Tibial nerve (tissue), 4 donors: Measurements from ENCODE around the gene FGFR3. TPM values are rescaled to one million over a fixed set of nuclear protein-coding genes. Genes with fewer than 3 reads are reported as not detected.

Experiments used
- DNase-seq, 2 donors: peaks; one replicate each; pipeline ENCODE4 v3.0.0-alpha.2; 2019; ENCODE audit warnings: low spot score in 2 of 2
- H3K27ac ChIP-seq, 4 donors: fragments of 200-600 bp; sonication (generic) in 3 of 4; one replicate each; pipeline ENCODE4 v1.5.1; 2017 to 2019; ENCODE audit warnings: mild to moderate bottlenecking in 1 of 4
- H3K27me3 ChIP-seq, 2 donors: fragments of 200-600 bp; sonication (generic) in 1 of 2; one replicate each; pipeline versions ENCODE4 v1.5.1 to v1.6.0; 2017 to 2019
- H3K36me3 ChIP-seq, 3 donors: fragments of 200-600 bp; sonication (generic); one replicate each; pipeline ENCODE4 v1.5.1; 2018 to 2019
- H3K4me1 ChIP-seq, 4 donors: fragments of 200-600 bp; sonication (generic) in 3 of 4; one replicate each; pipeline ENCODE4 v1.5.1; 2017 to 2019
- H3K4me3 ChIP-seq, 4 donors: fragments of 200-600 bp; sonication (generic) in 3 of 4; one replicate each; pipeline ENCODE4 v1.5.1; 2017 to 2019; ENCODE audit warnings: mild to moderate bottlenecking in 1 of 4, moderate library complexity in 1 of 4
- H3K9me3 ChIP-seq, 4 donors: fragments of 200-600 bp; sonication (generic) in 3 of 4; one replicate each; pipeline ENCODE4 v1.5.1; 2017 to 2019
- EP300 ChIP-seq, 2 donors: sonication (generic); formaldehyde crosslinking; IDR thresholded peaks; one replicate each; pipeline ENCODE4 v1.6.1; 2017; ENCODE audit warnings: antibody characterized with exemption in 2 of 2, mild to moderate bottlenecking in 1 of 2
- POLR2A ChIP-seq, 2 donors: fragments of 450-650 bp; IDR thresholded peaks; one replicate each; pipeline ENCODE4 v1.6.1; 2017; ENCODE audit warnings: antibody characterized with exemption in 2 of 2, mild to moderate bottlenecking in 2 of 2, moderate library complexity in 2 of 2
- WGBS, 2 donors: methylation state at CpG; one replicate each; pipeline ENCODE4 v1.1.5; 2018; 5-methylcytosine and 5-hydroxymethylcytosine counted together
- total RNA-seq, 4 donors: library from RNA; depleted of rRNA; stranded (reverse); fragments of >200 nt; gene quantifications; one replicate each; pipeline ENCODE4 v1.1.0, GENCODE V29; 2016
- TF ChIP-seq, protein P1 (sequence below), 5 experiments: fragments of 200-600 bp in 3 of 5; fragments of 450-650 bp in 2 of 5; sonication (generic) in 3 of 5; IDR thresholded peaks; one replicate each; pipeline ENCODE4 v1.5.1; 2016 to 2019; ENCODE audit warnings: antibody characterized with exemption in 5 of 5, mild to moderate bottlenecking in 3 of 5, moderate library complexity in 2 of 5

FGFR3 gene
- total RNA-seq, 4 donors from 2014 or later, result 2.7 to 11.2 (median 5.1) TPM

DNA sequence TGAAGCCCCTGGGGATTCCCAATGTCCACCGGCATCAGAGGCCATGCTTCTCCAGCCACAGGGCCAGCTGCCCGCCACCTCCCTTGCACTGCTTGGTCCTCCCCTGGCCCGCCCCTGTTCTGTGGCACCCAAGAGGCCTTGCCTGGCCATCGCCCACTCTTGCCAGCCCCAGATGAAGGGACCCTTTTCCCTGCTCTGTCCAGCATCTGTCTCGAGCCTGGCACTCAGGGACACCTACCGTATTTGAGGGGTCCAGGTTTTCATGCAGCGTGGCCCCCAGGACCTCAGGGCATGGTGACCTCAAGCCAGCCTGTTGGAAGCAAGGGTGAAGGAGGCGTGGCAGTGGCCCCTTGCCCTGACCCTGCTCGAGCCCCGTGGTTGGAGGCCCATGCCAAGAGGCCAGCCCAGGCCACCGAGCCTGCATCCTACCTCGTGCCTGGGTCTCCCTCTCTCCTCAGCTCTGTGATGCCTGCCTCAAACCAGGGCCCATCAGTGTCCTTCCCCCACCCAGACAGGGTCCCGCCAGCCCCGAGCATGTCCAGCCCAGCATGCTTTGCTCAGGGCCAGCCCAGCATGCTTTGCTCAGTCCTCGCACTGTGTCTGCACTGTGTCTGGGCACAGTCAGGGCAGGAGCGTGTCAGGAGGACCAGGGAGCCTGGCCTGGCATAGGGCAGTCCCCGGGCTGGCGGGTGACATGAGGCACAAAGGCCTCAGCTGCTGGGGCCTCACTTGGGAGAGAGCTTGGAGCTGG, 14.3 kb upstream of the FGFR3 start:
- H3K27me3 ChIP-seq, result peaks cover 0 to 28% of the 10 kb centered on the region in 2 donors
- TF ChIP-seq, protein P1, sequence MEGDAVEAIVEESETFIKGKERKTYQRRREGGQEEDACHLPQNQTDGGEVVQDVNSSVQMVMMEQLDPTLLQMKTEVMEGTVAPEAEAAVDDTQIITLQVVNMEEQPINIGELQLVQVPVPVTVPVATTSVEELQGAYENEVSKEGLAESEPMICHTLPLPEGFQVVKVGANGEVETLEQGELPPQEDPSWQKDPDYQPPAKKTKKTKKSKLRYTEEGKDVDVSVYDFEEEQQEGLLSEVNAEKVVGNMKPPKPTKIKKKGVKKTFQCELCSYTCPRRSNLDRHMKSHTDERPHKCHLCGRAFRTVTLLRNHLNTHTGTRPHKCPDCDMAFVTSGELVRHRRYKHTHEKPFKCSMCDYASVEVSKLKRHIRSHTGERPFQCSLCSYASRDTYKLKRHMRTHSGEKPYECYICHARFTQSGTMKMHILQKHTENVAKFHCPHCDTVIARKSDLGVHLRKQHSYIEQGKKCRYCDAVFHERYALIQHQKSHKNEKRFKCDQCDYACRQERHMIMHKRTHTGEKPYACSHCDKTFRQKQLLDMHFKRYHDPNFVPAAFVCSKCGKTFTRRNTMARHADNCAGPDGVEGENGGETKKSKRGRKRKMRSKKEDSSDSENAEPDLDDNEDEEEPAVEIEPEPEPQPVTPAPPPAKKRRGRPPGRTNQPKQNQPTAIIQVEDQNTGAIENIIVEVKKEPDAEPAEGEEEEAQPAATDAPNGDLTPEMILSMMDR (IDR thresholded peaks at IDR 0.05), result no peak
- no peak for TF ChIP-seq EP300 (IDR thresholded peaks at IDR 0.05)
- no peak for DNase-seq
- peak overlapping the region in 2 of 4 donors; percentile 21 to 64 for H3K27ac ChIP-seq
- H3K9me3 ChIP-seq, result no peaks in the 10 kb centered on the region
- WGBS, 2 donors, result 62 to 67% methylated on average over 13 to 17 of the region's 18 CpGs
- peaks cover 0 to 19% (median 0%) of the 10 kb centered on the region in 4 donors for H3K4me1 ChIP-seq
- no peaks in the 10 kb centered on the region for H3K36me3 ChIP-seq
- no peak overlapping the region for H3K4me3 ChIP-seq

DNA sequence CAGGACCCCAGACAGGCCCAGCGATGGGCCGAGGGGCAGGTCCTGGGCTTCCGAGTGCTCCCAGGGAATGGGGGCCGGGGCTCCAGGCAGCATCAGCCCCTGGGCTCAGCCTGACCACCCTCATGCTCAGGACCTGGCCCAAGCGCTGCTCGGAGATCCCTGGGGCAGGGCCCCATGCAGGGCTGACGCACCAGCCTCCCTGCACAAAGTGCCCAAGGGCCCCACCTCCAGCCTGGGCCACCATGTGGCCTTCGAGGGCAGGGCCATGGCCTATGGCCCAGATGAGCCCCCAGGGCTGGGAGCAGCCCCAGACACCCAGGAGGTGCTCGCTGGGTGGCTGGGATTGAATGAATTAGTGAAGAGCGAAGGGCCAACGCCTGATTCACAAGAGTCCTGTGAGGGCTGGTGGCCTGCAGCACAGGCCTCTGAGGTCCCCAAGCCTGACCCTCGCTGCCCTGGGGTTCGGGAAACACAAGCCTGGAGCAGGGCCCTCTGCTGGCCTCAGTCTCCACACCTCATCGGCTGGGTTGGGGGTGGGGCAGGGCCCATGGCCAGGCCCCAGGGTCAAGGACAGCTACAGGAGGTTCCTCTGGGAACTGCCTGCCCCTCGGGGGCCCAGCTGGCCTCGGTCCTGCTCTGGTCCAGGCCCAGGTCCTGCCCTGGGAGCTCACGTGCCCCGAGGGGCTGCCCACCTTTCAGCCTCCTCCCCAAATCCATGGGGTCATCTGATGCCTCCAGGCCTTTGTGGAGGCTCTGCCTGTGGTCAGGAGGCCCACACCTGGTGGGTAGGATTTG, 13.3 kb upstream of the FGFR3 start:
- TF ChIP-seq, protein P1 (IDR thresholded peaks at IDR 0.05), result no peak
- TF ChIP-seq POLR2A (IDR thresholded peaks at IDR 0.05) (no peak), EP300 (IDR thresholded peaks at IDR 0.05) (no peak)
- no peak for DNase-seq
- no peaks in the 10 kb centered on the region for H3K9me3 ChIP-seq
- peaks cover 0 to 22% (median 0%) of the 10 kb centered on the region in 4 donors for H3K4me1 ChIP-seq
- peaks cover 0 to 21% of the 10 kb centered on the region in 2 donors for H3K27me3 ChIP-seq
- H3K4me3 ChIP-seq, result no peak overlapping the region
- no peak overlapping the region for H3K27ac ChIP-seq
- no peaks in the 10 kb centered on the region for H3K36me3 ChIP-seq
- 63 to 90% methylated on average over 3 to 12 of the region's 18 CpGs for WGBS, 2 donors

DNA sequence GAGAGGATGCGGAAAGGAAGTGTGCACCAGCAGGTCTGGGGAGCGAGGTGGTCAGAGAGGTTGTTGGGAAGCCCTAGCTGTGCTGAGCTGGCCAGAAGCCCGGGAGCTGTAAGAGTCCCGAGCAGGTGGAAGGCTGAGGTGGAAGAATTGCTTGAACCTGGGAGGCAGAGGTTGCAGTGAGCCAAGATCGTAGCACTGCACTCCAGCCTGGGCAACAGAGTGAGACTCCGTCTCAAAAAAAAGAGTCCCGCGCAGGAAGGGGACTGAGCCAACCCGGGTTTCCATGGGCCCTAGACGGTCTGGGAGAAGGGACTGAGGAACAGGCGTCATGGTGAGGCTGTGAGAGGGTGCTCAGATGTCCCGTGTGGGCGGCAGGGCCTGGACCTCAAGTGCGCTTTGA, 12.7 kb upstream of the FGFR3 start:
- no peak for DNase-seq
- TF ChIP-seq, protein P1 (IDR thresholded peaks at IDR 0.05), result no peak
- TF ChIP-seq POLR2A (IDR thresholded peaks at IDR 0.05), result no peak
- no peak for TF ChIP-seq EP300 (IDR thresholded peaks at IDR 0.05)
- WGBS, 2 donors, result 82 to 86% methylated on average over 14 of the region's 14 CpGs

DNA sequence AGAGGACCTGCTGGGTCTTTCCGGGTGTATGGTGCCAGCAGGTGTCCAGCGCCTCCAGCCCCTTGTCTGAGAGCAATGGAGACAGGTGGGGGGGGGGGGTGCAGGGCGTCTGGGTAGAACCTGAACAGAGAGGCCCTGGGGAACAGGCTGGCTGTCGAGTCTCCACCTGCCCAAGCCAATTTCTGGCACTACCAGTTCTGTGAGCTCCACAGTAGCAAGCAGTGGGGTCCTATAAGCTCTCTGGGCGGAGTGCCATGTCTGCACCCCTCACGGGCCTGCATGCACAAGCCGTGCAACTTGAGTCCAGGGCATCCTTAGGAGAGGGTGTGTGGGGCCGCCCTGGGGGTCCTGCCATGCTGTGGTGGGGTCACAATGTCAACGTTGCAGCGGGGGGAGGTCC, 10.1 kb upstream of the FGFR3 start:
- Histone ChIP-seq H3K9me3 (no peaks in the 10 kb centered on the region), H3K27ac (no peak overlapping the region), H3K4me3 (no peak overlapping the region), H3K36me3 (no peaks in the 10 kb centered on the region), H3K27me3 (peaks cover 0 to 3% of the 10 kb centered on the region in 2 donors), H3K4me1 (peaks cover 0 to 30% (median 0%) of the 10 kb centered on the region in 4 donors)
- 72 to 84% methylated on average over 8 to 9 of the region's 10 CpGs for WGBS, 2 donors
- TF ChIP-seq, protein P1 (IDR thresholded peaks at IDR 0.05), result no peak
- TF ChIP-seq EP300 (IDR thresholded peaks at IDR 0.05) (no peak), POLR2A (IDR thresholded peaks at IDR 0.05) (no peak)
- DNase-seq, result no peak

More for the DNA sequence above, 12.7 kb upstream of the FGFR3 start:
- Histone ChIP-seq H3K27me3 (peaks cover 0 to 20% of the 10 kb centered on the region in 2 donors), H3K4me1 (peaks cover 0 to 29% (median 0%) of the 10 kb centered on the region in 4 donors), H3K9me3 (no peaks in the 10 kb centered on the region), H3K36me3 (no peaks in the 10 kb centered on the region), H3K27ac (no peak overlapping the region), H3K4me3 (no peak overlapping the region)

DNA sequence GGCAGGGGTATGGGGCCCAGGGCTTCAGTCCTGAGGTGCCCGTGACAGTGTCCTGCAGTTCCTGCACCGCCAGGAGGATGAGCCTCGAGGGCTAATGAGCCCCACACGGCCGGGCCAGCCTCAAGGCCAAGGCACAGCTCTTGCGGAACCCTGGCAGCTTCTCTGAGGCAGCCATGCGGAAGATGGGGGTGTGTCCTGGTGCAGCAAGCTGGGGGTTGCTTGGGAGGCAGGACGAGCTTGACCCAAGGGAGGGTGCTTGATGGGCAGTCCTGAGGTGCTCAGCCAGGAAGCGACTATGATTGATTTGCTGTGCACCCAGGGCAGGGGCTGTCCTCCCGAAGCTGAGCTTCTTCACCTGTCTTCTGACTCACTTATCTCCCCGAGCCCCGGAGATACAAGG, 9.1 kb upstream of the FGFR3 start:
- no peaks in the 10 kb centered on the region for H3K36me3 ChIP-seq
- no peaks in the 10 kb centered on the region for H3K9me3 ChIP-seq
- no peaks in the 10 kb centered on the region for H3K27me3 ChIP-seq
- H3K4me3 ChIP-seq, result no peak overlapping the region
- H3K4me1 ChIP-seq, result peaks cover 0 to 22% (median 0%) of the 10 kb centered on the region in 4 donors
- no peak overlapping the region for H3K27ac ChIP-seq
- TF ChIP-seq, protein P1 (IDR thresholded peaks at IDR 0.05), result no peak
- TF ChIP-seq EP300 (IDR thresholded peaks at IDR 0.05) (no peak), POLR2A (IDR thresholded peaks at IDR 0.05) (no peak)
- WGBS, 2 donors, result 73 to 82% methylated on average over 7 to 10 of the region's 12 CpGs
- no peak for DNase-seq
